Peyer's patch (tissue), 4 donors: Measurements from ENCODE around the gene ZBTB20.

ENCODE experiments used
- POLR2A ChIP-seq, 2 donors: fragments of 450-650 bp; IDR thresholded peaks; one replicate each; pipeline ENCODE4 v1.5.1; 2017; ENCODE audit warnings: antibody characterized with exemption in 2 of 2, mild to moderate bottlenecking in 2 of 2, moderate library complexity in 2 of 2
- TF ChIP-seq, protein P1 (sequence below), 6 experiments: fragments of 450-650 bp in 4 of 6; fragments of 200-600 bp in 2 of 6; sonication (generic) in 1 of 6; IDR thresholded peaks; one replicate each; pipeline ENCODE4 v1.5.1; 2017 to 2019; ENCODE audit warnings: antibody characterized with exemption in 6 of 6, mild to moderate bottlenecking in 3 of 6, moderate library complexity in 1 of 6

DNA sequence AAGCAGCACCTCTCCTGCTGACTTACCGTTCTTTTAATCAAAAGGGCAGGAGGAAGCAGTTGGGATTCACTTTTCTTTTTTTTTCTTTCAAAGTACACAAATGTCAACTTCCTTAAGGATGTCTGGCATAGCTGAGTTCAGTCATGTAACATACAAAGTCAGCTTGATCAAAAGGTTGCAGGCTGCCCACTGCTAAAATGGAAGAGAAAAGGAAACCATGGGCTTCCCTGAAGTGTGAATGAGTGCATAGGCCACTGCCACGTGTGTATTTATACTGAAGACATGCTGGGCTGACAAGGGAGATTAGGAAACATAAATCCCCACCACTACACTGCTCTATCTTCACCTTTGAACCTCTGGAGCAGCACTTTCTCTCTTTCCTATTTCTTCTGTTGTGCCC is 540.8 kb downstream of the ZBTB20 start:
- TF ChIP-seq POLR2A (IDR thresholded peaks at IDR 0.05), result no peak
- TF ChIP-seq, protein P1, sequence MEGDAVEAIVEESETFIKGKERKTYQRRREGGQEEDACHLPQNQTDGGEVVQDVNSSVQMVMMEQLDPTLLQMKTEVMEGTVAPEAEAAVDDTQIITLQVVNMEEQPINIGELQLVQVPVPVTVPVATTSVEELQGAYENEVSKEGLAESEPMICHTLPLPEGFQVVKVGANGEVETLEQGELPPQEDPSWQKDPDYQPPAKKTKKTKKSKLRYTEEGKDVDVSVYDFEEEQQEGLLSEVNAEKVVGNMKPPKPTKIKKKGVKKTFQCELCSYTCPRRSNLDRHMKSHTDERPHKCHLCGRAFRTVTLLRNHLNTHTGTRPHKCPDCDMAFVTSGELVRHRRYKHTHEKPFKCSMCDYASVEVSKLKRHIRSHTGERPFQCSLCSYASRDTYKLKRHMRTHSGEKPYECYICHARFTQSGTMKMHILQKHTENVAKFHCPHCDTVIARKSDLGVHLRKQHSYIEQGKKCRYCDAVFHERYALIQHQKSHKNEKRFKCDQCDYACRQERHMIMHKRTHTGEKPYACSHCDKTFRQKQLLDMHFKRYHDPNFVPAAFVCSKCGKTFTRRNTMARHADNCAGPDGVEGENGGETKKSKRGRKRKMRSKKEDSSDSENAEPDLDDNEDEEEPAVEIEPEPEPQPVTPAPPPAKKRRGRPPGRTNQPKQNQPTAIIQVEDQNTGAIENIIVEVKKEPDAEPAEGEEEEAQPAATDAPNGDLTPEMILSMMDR (IDR thresholded peaks at IDR 0.05), result no peak
